Measurements from ENCODE around the gene MRE11. TPM values are rescaled to one million over a fixed set of nuclear protein-coding genes. Genes with fewer than 3 reads are reported as not detected.
"Not testable (repeated sequence)": the region's sequence is repeated elsewhere in the genome, so short reads cannot be mapped to it uniquely, and the experiment has no call there.

Gene MRE11
- polyA plus RNA-seq, 1 donor from 2014 or later, result 15.5 TPM

GRCh38 chr11:94370576-94370975 is 123.1 kb downstream of the MRE11 start:
- not testable (repeated sequence) for H3K27me3 Mint-ChIP-seq, H3K4me1 Mint-ChIP-seq, H3K27ac Mint-ChIP-seq, H3K9me3 Mint-ChIP-seq, H3K4me3 Mint-ChIP-seq, H3K36me3 Mint-ChIP-seq

Other genes with a start within 250 kb of the MRE11 start
- gene IZUMO1R, start 189.3 kb downstream of the MRE11 start, polyA plus RNA-seq, result not detected
- 0.20 TPM for gene GPR83, start 92.4 kb downstream of the MRE11 start, polyA plus RNA-seq
- gene ANKRD49, start 140 bp upstream of the MRE11 start, polyA plus RNA-seq, result 32.8 TPM
- gene C11orf97, start 18.6 kb upstream of the MRE11 start, polyA plus RNA-seq, result not detected
- gene FUT4, start 50.1 kb upstream of the MRE11 start, polyA plus RNA-seq, result 0.61 TPM
- 0.28 TPM for gene PIWIL4, start 73.5 kb upstream of the MRE11 start, polyA plus RNA-seq